GM19238 (cell line): ENCODE measurements around the gene PTAFR.
A peak's percentile ranks its signal among the peaks of the same experiment; 100 is the strongest.

Experiments
- DNase-seq: peaks from one replicate; pipeline ENCODE4 v3.0.0; 2011; ENCODE audit warnings: low spot score; ENCODE audit not compliant: insufficient read length

The PTAFR gene

DNA sequence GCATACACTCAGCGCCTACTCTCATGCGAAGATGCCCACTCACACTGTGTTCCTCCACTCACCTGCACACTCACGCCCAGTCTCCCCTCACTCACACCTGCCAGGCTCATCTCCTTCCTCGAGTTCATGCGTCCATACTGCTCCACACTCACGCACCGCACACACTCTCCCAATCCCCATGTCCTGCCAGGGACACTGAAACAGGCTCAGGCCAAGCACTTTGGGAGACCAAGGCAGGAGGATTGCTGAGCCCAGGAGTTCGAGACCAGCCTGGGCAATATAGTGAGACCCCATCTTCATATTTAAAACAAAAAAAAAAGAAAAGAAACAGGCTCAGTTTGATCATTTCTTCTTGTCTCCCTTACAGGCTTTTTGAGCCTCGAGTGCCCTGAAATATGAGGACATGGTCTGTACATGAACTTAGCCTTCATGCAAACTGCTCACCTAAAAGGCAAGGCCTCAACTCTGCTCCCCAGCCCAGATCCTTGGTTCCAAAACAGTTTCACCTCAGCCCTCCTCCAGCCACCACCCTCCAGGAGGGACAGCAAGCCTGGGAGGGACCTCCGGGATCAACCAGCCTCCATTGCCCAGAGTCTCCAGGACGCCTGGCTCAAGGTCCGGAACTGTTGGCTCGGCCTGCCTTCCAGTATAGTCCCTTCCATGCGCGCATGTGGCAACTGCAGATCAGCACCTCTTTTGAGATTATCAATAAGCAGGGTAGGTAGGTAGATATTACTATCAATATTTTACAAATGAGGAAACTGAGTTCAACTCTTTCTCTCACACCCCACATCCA lies 2.4 kb upstream of the PTAFR start:
- no peak for DNase-seq

DNA sequence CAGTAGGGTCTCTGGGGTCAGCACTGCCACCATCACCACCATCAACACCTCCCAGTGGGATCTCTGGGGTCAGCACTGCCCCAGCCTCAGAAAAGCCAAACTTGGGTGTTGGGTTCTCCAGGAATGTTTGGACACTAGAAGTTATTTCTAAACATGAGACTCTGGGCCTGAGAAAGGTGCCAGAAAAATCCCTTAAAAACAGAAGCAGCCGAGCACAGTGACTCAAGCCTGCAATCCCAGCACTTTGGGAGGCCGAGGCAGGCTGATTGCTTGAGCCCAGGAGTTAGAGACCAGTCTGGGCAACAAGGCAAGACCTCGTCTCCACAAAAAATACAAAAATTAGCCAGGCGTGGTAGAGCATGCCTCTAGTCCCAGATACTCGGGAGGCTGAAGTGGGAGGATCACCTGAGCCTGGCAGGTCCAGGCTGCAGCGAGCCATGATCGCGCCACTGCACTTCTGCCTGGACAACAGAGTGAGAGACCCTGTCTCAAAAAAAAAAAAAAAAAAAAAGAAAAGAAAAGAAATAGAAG lies 470 bp downstream of the PTAFR start:
- DNase-seq: no peak

DNA sequence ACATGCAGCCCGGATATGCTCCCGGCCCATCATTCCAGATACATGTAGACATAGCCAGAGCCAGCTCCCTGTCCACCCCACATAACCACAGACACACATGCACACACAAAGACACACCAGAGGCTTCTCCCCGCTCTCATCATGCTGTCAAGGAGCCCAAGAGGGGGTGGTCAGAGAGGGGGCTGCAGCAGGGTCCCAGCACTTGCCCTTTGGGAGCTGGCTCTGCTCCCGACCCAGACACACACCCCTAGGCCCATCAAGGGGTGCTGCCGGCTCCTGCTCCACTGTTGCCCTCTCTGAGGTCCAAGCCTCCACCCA lies 2.6 kb downstream of the PTAFR start:
- DNase-seq: no peak

DNA sequence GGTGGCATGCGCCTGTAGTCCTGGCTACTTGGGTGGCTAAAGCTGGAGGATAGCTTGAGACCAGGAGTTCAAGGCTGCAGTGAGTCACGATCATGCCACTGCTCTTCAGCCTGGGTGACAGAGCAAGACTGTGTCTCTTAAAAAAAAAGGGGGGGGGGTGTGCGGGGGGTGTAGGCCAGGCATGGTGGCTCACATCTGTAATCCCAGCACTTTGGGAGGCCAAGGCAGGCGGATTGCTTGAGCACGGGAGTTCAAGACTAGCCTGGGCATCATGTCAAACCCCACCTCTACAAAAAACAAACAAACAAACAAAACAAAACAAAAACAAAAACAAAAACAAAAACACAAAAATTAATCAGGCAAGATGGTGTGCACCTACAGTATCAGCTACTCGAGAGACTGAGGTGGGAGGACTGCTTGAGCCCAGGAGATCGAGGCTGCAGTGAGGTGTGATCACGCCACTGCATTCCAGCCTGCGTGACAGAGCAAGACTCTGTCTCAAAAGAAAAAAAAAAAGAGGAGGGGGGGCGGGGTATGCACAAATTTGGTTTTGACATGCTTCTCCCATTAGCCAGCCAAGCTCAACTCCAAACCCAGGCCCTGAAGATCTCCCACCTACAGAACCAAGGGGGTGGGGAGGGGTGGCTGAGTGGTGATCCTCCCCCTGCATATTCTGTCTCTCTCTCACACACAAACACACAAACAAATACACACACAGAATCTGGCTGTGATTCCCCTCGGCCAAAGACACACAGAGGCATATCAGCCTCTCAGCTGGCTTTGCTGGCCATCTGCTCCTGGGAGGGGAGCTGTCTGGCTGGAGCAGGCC lies 3.1 kb downstream of the PTAFR start:
- no peak for DNase-seq

DNA sequence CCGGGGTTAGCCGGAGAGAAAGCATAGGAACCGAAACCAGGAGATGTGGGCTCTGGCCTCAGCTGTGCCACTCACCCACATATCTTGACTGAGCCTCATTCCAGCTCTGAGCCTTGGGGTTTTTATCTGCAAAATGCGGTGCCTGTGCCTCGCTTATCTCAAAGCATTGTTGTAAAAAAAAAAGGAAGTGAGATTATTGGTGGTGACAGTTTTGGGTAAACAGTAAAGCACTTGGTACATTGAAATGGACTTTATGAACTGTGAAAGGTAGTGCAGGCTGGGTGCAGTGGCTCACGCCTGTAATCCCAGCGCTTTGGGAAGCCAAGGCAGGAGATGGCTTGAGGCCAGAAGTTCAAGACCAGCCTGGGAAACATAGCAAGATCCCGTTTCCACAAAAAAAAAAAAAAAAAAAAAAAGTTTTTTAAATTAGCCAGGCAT lies 3.8 kb downstream of the PTAFR start:
- peak; percentile 48 for DNase-seq

DNA sequence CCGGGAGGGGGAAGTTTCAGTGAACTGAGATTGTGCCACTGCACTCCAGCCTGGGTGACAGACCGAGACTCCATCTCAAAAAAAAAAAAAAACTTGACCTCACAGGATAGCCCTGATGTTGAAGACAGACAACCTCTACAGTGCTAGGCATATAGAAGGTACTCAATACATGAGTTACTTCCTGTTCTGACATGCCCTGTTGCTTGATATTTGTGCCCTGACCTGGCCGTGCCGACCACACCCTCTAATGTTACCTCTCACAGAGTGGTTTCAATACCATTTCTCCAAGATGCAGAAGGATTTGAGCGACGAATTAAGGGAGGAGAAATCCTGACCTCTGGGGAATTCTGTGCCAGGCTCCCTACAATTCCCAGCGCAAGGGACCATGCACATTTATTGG lies 5.2 kb downstream of the PTAFR start:
- no peak for DNase-seq

DNA sequence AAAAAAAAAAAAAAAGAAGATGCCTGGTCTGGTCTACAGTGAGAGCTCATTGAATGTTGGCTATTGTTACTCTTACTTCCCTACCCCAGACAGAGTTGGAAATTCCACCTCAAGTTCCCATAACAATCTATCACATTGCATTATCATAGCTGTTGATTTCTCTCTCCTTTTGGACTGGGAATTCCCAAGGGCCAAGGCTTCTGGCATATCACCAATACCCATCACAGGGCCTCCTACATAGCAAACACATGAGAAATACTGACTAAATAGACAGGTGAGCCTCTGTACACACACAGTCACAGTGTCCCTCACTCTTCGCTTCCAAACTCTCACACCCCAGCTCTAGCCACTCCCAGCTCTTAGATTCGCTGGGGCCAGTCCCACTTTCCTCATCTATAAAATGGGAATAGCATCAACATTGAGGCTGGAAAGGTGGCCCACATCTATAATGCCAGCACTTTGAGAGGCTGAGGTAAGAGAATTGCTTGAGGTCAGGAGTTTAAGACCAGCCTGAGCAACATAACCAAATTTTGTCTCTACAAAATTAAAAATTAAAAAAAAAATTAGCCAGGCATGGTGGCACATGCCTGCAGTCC lies 6.4 kb downstream of the PTAFR start:
- no peak for DNase-seq

DNA sequence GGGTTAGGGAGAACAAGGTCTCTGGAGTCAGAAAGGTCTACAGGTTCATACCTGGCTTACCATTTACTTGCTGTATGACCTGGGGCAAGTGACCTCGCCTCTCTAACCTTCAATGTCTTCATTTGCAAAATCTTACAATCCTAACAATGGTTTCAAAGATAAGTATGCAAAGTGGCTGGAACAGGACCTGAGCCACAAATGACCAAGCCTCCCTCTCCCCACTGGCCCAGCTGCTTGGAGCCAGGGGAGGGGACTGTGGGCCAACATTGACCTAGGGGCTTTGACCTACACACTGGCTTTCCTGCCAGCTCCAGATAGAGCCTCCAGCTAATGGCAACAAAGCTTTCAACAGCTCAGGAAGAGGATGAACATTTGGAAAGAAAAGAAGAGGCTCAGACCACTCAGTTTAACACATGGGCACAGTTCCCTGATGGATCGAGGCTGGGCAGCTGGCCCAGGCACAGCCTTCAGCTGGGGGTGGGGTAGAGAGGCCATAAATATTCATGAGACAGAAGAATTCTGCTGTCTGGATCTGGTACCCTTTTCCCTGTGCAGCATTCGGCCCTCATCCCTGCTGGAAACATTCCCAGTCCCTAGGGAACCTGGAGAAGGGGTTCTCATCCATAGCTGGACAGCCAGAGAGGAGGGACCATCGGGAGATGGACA lies 12.9 kb downstream of the PTAFR start:
- no peak for DNase-seq

DNA sequence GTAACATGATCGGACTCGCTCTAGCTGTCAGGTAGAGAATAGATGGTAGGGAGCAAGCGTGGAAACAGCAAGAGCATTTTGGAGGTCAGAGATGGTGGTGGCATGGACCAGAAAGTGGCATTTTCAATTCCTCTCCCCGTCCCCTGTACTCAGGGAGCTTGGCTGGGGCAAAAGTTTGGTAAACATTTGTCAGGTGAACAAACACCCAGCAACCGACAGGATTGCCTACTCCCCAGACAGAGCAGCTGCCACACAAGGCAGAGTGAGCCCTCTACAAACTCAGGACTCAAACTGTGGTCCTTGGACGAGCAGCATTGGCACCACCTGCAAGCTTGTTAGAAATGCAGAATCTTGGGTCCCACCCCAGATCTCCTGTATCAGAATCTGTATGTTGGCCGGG lies 14.3 kb downstream of the PTAFR start:
- no peak for DNase-seq

DNA sequence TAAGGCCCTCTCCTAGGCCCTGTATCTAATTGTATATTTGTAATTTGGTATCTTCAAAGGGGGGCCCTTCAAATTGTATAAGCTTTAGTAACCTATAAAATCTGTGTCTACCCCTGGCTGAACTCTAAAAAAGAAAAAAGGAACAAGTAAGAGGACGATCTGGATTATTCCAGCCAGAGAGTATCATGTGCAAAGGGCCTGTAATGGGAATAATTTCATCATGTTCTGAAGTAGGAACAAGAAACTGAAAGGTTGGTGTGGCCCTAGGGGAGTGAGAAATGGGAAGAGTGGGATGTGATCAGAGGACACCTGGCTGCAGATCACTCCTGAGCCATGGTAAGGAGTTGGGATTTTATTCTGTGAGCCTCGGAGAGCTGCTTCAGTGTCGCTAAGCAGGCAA lies 14.7 kb downstream of the PTAFR start:
- DNase-seq: no peak

DNA sequence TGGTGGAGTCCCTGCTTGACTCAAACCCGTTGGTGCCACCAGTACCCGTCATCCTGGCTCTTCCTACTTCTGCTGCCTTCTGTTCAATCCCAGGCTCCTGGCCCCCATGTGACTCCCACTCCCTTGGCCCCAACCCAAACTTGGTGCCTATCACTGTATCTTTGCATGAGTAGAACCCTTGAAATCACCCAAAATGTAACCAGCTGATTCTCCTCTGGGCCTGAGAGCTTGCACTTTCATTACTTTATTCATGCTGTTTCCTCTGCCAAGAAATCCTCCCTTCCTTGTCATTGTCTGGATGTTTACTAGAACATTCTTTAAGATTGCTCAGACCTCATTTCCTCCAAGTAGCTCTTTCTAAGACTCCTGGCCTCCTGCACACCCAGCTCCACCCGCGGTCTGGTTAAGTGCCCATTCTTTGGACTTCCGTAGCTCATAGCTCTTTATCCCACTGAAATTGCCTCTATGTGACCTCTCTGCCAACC lies 15.7 kb downstream of the PTAFR start:
- no peak for DNase-seq

DNA sequence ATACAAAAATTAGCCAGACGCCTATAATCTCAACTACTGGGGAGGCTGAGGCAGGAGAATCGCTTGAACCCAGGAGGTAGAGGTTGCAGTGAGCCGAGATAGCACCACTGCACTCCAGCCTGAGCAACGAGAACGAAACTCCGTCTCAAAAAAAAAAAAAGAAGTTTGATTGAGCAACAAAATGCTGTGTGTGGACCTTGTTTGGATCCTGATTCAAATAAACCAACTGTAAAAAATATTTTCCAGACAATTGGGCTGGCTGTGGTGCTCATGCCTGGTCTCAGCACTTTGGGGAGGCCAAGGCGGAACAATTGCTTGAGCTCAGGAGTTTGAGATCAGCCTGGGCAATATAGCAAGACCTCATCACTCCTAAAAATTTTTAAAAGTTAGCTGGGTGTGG lies 16.8 kb downstream of the PTAFR start:
- DNase-seq: no peak

DNA sequence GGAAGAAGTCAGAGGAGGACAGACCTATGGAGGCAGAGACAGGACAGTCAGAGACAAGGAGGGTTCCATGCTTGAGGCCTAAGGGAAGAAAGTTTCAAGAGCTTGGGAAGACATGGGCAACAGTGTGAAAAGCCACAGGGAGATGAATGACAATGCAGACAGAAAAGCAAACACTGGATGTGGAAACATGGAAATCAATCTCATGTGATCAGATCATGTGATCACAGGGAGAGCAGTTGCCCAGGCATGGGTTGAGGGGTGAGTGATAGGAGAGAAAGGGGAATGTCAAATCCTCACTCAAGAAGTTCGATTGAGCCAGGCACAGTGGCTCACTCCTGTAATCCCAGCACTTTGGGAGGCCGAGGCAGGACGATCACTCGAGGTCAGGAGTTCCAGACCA lies 17.2 kb downstream of the PTAFR start:
- DNase-seq: no peak

DNA sequence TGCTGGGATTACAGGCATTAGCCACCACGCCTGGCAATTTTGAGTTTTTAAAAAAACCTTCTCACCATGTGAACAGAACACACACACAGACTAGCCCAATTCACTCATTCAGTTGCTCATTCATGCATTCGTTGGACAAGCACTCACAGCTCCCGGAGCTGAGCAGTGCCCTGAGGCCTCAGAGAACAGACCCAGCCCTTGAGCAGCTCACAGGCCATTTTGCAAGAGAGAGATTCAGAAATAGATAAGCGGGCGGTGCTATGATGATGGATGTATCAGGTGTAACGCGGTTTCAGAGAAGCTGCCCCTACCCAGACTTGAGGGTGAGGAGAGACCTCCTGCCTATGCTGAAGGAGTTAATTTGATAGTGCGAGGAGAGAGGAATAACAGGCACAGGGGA lies 18.6 kb downstream of the PTAFR start:
- no peak for DNase-seq

DNA sequence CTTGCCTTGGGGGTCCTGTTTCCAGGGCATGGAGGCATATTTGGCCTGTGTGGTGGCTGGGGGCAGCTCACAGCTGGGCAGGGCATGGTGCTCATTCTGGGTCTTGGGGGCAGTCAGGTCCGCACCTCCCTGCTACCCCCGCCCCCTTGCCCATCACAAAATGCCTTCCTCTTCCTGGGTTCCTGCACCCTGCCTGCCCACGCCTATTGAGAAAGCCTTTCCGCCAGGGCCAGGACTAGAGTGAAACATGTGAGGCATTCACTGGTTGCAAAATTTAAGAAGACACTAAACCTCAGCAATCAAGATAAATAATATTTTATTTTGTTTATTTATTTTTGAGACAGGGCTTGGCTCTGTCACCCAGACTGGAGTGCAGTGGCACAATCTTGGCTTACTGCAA lies 19.7 kb downstream of the PTAFR start:
- no peak for DNase-seq

DNA sequence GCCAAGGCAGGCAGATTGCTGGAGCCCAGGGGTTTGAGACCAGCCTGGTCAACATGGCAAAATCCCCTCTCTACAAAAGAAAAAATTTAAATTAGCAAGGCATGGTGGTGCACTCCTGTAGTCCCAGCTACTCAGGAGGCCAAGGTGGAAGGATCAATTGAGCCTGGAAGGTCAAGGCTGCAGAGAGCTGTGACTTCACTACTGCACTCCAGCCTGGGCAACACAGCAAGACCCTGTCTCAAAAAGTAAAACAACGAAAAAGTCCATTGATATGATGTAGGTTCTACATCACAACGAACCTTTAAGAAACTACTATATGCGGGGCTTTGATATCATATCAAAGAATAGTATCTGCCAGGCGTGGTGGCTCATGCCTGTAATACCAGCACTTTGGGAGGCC lies 20.9 kb downstream of the PTAFR start:
- DNase-seq: no peak

DNA sequence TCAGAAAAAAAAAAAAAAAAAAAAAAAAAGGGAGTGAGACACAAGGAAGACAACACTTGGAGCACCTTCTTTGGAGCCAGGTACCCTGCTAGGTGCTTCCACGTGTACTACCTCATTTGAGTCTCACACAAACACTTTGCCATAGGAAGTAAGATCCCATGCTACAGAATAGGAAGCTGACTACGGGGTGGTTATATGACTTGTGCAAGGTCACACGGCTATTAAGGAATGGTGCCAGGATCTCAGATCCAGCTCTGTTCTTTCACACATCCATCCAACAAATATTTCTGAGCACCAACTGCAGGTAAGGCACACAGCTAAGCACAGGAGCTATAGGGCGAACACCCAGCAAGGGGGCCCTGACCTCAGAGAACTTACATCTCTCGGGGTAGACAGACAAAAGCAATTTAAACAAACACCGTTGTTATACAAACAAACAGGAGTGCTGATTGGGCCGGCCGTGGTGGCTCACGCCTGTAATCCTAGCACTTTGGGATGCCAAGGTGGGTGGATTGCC lies 22.4 kb downstream of the PTAFR start:
- no peak for DNase-seq

DNA sequence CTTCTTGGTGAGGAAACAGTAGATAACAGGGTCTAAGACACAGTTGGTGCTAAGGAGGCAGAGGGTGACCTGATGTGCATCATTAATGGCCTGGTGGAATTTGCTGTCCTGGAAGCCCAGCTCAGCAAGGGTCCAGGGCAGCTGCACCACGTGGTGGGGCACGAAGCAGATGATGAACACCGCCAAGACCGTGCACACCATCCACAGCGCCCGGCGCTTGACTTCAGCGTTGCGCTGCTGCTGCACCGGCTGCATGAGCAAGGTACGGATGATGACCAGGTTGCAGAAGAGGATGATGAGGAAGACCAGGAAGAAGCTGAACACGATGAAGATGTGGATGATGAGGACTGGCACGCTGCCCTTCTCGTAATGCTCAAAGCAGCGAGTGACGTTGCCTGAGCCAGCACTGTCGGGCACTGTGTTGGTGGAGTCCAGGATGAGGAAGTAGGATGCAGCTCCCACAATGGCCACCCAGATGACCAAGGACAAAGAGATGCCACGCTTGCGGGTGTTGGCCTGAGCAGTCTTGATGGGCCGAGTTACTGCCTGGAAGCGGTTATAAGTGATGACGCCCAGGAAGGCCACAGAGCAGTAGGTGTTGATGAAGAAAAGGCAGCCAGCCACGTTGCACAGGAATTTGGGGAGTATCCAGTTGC lies 26.2 kb downstream of the PTAFR start:
- no peak for DNase-seq

DNA sequence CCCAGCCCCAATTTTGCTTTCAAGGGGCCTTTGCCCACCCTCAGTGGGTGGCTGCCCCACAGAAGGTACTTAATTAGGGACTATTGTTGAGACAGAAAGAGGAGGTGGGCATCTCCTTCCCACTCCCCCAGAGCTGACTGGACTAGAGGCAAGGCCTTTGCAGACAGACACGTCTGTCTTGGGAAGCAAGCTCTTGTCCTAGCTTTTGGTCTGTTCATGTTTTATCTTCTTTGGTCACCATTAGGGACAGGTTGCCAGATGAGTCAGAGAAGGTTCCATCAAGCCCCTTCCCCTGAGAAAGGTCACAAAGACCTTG lies 27.7 kb downstream of the PTAFR start:
- DNase-seq: no peak

DNA sequence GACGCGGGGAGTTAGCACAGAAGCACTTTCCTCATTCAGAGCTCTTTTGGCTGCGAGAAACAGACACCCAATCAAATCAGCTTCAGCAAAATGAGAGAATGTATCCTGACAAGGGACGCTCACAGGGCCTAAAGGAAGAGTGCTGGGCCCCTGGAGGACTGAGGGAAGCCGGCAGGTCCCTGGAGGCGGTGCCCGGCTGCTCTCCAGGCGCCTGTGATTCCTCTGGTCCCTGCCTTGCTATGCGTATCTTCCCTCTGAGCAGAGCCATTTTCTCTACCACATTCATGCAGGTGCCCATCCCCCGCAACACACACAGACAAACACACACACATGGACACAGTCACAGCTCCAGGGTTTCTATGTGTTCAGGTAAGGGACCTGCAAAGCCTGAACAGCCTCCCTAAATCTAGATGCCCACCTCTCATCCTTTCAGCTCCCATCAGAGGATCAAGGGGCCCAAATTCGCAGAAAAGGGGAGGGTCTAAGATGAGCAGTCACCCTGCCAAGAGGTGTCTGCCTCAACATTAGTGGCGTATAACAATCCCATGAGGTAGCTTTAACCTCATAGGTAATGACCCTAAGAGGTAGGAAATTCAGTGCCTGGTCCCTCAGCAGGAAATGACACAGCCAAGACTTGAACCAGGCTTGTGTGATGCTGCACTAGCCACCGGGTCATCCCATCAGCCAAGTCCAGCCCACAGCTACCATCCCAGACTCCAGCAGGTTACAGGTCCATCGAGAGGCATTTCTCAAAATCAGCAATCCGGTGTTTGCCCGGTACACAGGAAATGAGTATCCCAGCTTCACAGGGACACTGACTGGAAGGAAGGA lies 29.0 kb downstream of the PTAFR start:
- peak; percentile 19 for DNase-seq
